Naive thymus-derived CD4-positive, alpha-beta T cell (primary cell): ENCODE results near the gene DOK4. TPM values are rescaled to one million over a fixed set of nuclear protein-coding genes. Genes with fewer than 3 reads are reported as not detected.
"Not testable (repeated sequence)": the region's sequence is repeated elsewhere in the genome, so short reads cannot be mapped to it uniquely, and the experiment has no call there.

Experiments used
- ATAC-seq: fragments of 150-1000 bp; cut with Tn5 transposase; 2 replicates; pipeline ENCODE4 v1.10.0; 2021; ENCODE audit warnings: mild to moderate bottlenecking, moderate library complexity
- CTCF ChIA-PET: fragments of 350-600 bp; sonication (Branson Sonifier 250); formaldehyde crosslinking; loops from one replicate; lab custom pipeline; 2021; ENCODE audit warnings: antibody characterized with exemption; lab: Charles Lee
- POLR2A ChIA-PET: fragments of 350-600 bp; sonication (Branson Sonifier 250); formaldehyde crosslinking; loops from one replicate; lab custom pipeline; 2021; ENCODE audit warnings: antibody characterized with exemption, inconsistent platforms; lab: Charles Lee
- DNase-seq, 9 donors: peaks; one replicate each; pipeline versions ENCODE4 v3.0.0 to v3.0.0-alpha.2; 2020 to 2022; ENCODE audit warnings: mixed read lengths in 1 of 9
- H3K27ac ChIP-seq: one replicate; pipeline ENCODE4 v1.7.0; 2013; ENCODE audit warnings: mild to moderate bottlenecking, low read depth, low read length, moderate library complexity
- H3K27me3 ChIP-seq, 2 donors: one replicate each; pipeline ENCODE4 v1.7.0; 2013; ENCODE audit warnings: low read length in 2 of 2, mild to moderate bottlenecking in 2 of 2, moderate library complexity in 2 of 2; ENCODE audit not compliant: control insufficient read depth in 2 of 2, insufficient read depth in 2 of 2
- H3K36me3 ChIP-seq, 3 experiments: 1 replicate in 2 of 3; 2 replicates in 1 of 3; pipeline ENCODE4 v1.7.0; 2013; ENCODE audit warnings: low read length in 3 of 3, mild to moderate bottlenecking in 3 of 3, moderate library complexity in 1 of 3; ENCODE audit not compliant: insufficient read depth in 3 of 3, control insufficient read depth in 2 of 3
- H3K4me1 ChIP-seq, 2 donors: one replicate each; pipeline ENCODE4 v1.7.0; 2013; ENCODE audit warnings: low read length in 2 of 2, mild to moderate bottlenecking in 2 of 2, moderate library complexity in 1 of 2; ENCODE audit not compliant: control insufficient read depth in 2 of 2, insufficient read depth in 2 of 2
- H3K4me3 ChIP-seq: 2 replicates; pipeline ENCODE4 v1.7.0; 2013; ENCODE audit warnings: mild to moderate bottlenecking, low read length
- H3K9me3 ChIP-seq, 3 experiments: 1 replicate in 2 of 3; 2 replicates in 1 of 3; pipeline ENCODE4 v1.7.0; 2013; ENCODE audit warnings: low read length in 3 of 3; ENCODE audit not compliant: control insufficient read depth in 2 of 3
- H3K27ac Mint-ChIP-seq, 9 donors: one replicate each; pipeline ENCODE4 v1.8.0; 2020 to 2022; ENCODE audit warnings: mixed read lengths in 9 of 9, mild to moderate bottlenecking in 8 of 9, moderate library complexity in 5 of 9, inconsistent platforms in 2 of 9
- H3K27me3 Mint-ChIP-seq, 5 donors: one replicate each; pipeline ENCODE4 v1.8.0; 2021 to 2022; ENCODE audit warnings: mixed read lengths in 5 of 5, mild to moderate bottlenecking in 1 of 5
- H3K36me3 Mint-ChIP-seq, 5 donors: one replicate each; pipeline ENCODE4 v1.8.0; 2020 to 2022; ENCODE audit warnings: mixed read lengths in 5 of 5, mild to moderate bottlenecking in 3 of 5, inconsistent platforms in 1 of 5
- H3K4me1 Mint-ChIP-seq, 7 donors: one replicate each; pipeline ENCODE4 v1.8.0; 2020 to 2022; ENCODE audit warnings: mixed read lengths in 7 of 7, mild to moderate bottlenecking in 3 of 7, inconsistent platforms in 1 of 7
- H3K4me3 Mint-ChIP-seq, 10 donors: one replicate each; pipeline ENCODE4 v1.8.0; 2020 to 2022; ENCODE audit warnings: mild to moderate bottlenecking in 10 of 10, mixed read lengths in 10 of 10, moderate library complexity in 6 of 10, inconsistent platforms in 2 of 10
- H3K9me3 Mint-ChIP-seq, 11 donors: one replicate each; pipeline ENCODE4 v1.8.0; 2020 to 2022; ENCODE audit warnings: mixed read lengths in 11 of 11, mild to moderate bottlenecking in 4 of 11, inconsistent platforms in 1 of 11, moderate library complexity in 1 of 11
- intact Hi-C, 2 donors: fragments of 100-400 bp; cut with micrococcal nuclease; formaldehyde crosslinking; loops; one replicate each; pipeline ENCODE4 v1.15.1; 2023
- polyA plus RNA-seq, 2 donors: library from polyadenylated mRNA; unstranded; fragments of 300-500 nt; fragmentation: Illumina TruSeq; gene quantifications; one replicate each; pipeline ENCODE4 v1.2.3, GENCODE V29; 2021
- total RNA-seq, 6 experiments: library from RNA in 5 of 6; stranded (reverse) in 5 of 6; gene quantifications; 1 replicate in 5 of 6; 2 replicates in 1 of 6; pipeline ENCODE4 v1.2.3 and lab custom pipeline; 2021 to 2026

DOK4 gene
- total and polyA plus RNA-seq, 7 experiments from 2014 or later = 1.6 to 4.6 (median 2.9) TPM

GRCh38 chr16:57501492-57501891 is 15.2 kb upstream of the DOK4 start:
- H3K4me1 Mint-ChIP-seq = peaks cover 5 to 21% (median 16%) of the 10 kb centered on the region in 7 donors
- DNase-seq = no peak
- H3K9me3 Mint-ChIP-seq = no peaks in the 10 kb centered on the region
- Histone ChIP-seq H3K36me3 (no peaks in the 10 kb centered on the region), H3K27me3 (peaks cover 0 to 1% of the 10 kb centered on the region in 2 donors), H3K9me3 (no peaks in the 10 kb centered on the region), H3K4me1 (peaks cover 0 to 5% of the 10 kb centered on the region in 2 donors), H3K27ac (no peak overlapping the region), H3K4me3 (no peak overlapping the region)
- peak overlapping the region in 6 of 9 donors; percentile 45 to 83 (median 70) for H3K27ac Mint-ChIP-seq
- ChIA-PET CTCF (interaction anchor here (2.0 kb wide), 1 partner anchor 18 kb away, joined by 9 read pairs; no protein-coding TSS in a partner anchor), POLR2A (no interaction called here)
- intact Hi-C loops = no loop called here
- ATAC-seq = no peak
- H3K27me3 Mint-ChIP-seq = peaks cover 0 to 3% (median 0%) of the 10 kb centered on the region in 5 donors
- H3K36me3 Mint-ChIP-seq = no peaks in the 10 kb centered on the region
- no peak overlapping the region for H3K4me3 Mint-ChIP-seq

GRCh38 chr16:57500578-57501111 is 14.4 kb upstream of the DOK4 start:
- Histone ChIP-seq H3K27ac (no peak overlapping the region), H3K27me3 (peaks cover 0 to 4% of the 10 kb centered on the region in 2 donors), H3K36me3 (no peaks in the 10 kb centered on the region), H3K9me3 (no peaks in the 10 kb centered on the region), H3K4me1 (peaks cover 0 to 5% of the 10 kb centered on the region in 2 donors), H3K4me3 (no peak overlapping the region)
- Mint-ChIP-seq H3K27me3 (peaks cover 0 to 5% (median 0%) of the 10 kb centered on the region in 5 donors), H3K4me3 (peak overlapping the region in 3 of 10 donors; percentile 8 to 23 (median 23)), H3K27ac (peak overlapping the region in 8 of 9 donors; percentile 21 to 83 (median 60)), H3K9me3 (no peaks in the 10 kb centered on the region), H3K4me1 (peaks cover 5 to 21% (median 16%) of the 10 kb centered on the region in 7 donors), H3K36me3 (no peaks in the 10 kb centered on the region)
- ChIA-PET CTCF (interaction anchor here (2.0 kb wide), 1 partner anchor 19 kb away, joined by 9 read pairs; no protein-coding TSS in a partner anchor), POLR2A (interaction anchor here (1.1 kb wide), 1 partner anchor 38 kb away, joined by 3 read pairs; the partner anchor contains the start of gene POLR2C)
- intact Hi-C loops = no loop called here
- ATAC-seq (no peak), DNase-seq (peak in 1 of 9 donors; percentile 18)

- DNase-seq, H3K27ac Mint-ChIP-seq: not testable (repeated sequence)
Observed at GRCh38 chr16:57499941-57500340, 13.6 kb upstream of the DOK4 start.

GRCh38 chr16:57498031-57498430 is 11.7 kb upstream of the DOK4 start:
- POLR2A ChIA-PET = no interaction called here

More at GRCh38 chr16:57499941-57500340, 13.6 kb upstream of the DOK4 start:
- H3K27me3 ChIP-seq, ATAC-seq, H3K4me3 Mint-ChIP-seq, H3K9me3 Mint-ChIP-seq, H3K36me3 ChIP-seq, intact Hi-C loops, H3K36me3 Mint-ChIP-seq, H3K27me3 Mint-ChIP-seq, H3K4me1 ChIP-seq, H3K9me3 ChIP-seq, H3K4me3 ChIP-seq, H3K27ac ChIP-seq: not testable (repeated sequence)
- ChIA-PET POLR2A (interaction anchor here (1.1 kb wide), 1 partner anchor 37 kb away, joined by 3 read pairs; the partner anchor contains the start of gene POLR2C), CTCF (interaction anchor here (2.0 kb wide), 1 partner anchor 20 kb away, joined by 9 read pairs; no protein-coding TSS in a partner anchor)
- H3K4me1 Mint-ChIP-seq = peaks cover 5 to 21% (median 16%) of the 10 kb centered on the region in 7 donors

GRCh38 chr16:57497121-57497520 is 10.8 kb upstream of the DOK4 start:
- Histone ChIP-seq H3K27ac (no peak overlapping the region), H3K4me3 (no peak overlapping the region), H3K36me3 (no peaks in the 10 kb centered on the region), H3K27me3 (peaks cover 0 to 4% of the 10 kb centered on the region in 2 donors), H3K4me1 (peaks cover 0 to 5% of the 10 kb centered on the region in 2 donors), H3K9me3 (no peaks in the 10 kb centered on the region)
- DNase-seq (no peak), ATAC-seq (no peak)
- Mint-ChIP-seq H3K4me1 (peaks cover 5 to 21% (median 16%) of the 10 kb centered on the region in 7 donors), H3K27me3 (peaks cover 0 to 16% (median 0%) of the 10 kb centered on the region in 5 donors), H3K9me3 (no peaks in the 10 kb centered on the region), H3K4me3 (no peak overlapping the region), H3K36me3 (no peaks in the 10 kb centered on the region), H3K27ac (no peak overlapping the region)
- intact Hi-C loops = no loop called here
- CTCF ChIA-PET = no interaction called here
- POLR2A ChIA-PET = no interaction called here

More at GRCh38 chr16:57498031-57498430, 11.7 kb upstream of the DOK4 start:
- Histone ChIP-seq H3K36me3 (no peaks in the 10 kb centered on the region), H3K27me3 (peaks cover 0 to 4% of the 10 kb centered on the region in 2 donors), H3K27ac (no peak overlapping the region), H3K9me3 (no peaks in the 10 kb centered on the region), H3K4me1 (peaks cover 0 to 5% of the 10 kb centered on the region in 2 donors), H3K4me3 (no peak overlapping the region)
- Mint-ChIP-seq H3K4me1 (peaks cover 5 to 21% (median 16%) of the 10 kb centered on the region in 7 donors), H3K36me3 (no peaks in the 10 kb centered on the region), H3K27me3 (peaks cover 0 to 11% (median 0%) of the 10 kb centered on the region in 5 donors), H3K9me3 (no peaks in the 10 kb centered on the region), H3K4me3 (no peak overlapping the region), H3K27ac (no peak overlapping the region)
- ATAC-seq = no peak
- intact Hi-C loops = no loop called here
- CTCF ChIA-PET = no interaction called here
- DNase-seq = no peak

- H3K4me1 Mint-ChIP-seq = no peaks in the 10 kb centered on the region
- POLR2A ChIA-PET = no interaction called here
- Histone ChIP-seq H3K27me3 (peaks cover 0 to 4% of the 10 kb centered on the region in 2 donors), H3K27ac (no peak overlapping the region), H3K4me1 (no peaks in the 10 kb centered on the region), H3K36me3 (no peaks in the 10 kb centered on the region), H3K4me3 (no peak overlapping the region), H3K9me3 (no peaks in the 10 kb centered on the region)
- DNase-seq (no peak), ATAC-seq (no peak)
- no peak overlapping the region for H3K4me3 Mint-ChIP-seq
- H3K36me3 Mint-ChIP-seq = no peaks in the 10 kb centered on the region
- H3K27me3 Mint-ChIP-seq = peaks cover 0 to 28% (median 0%) of the 10 kb centered on the region in 5 donors
- H3K27ac Mint-ChIP-seq = no peak overlapping the region
- CTCF ChIA-PET = no interaction called here
- intact Hi-C loops = no loop called here
- no peaks in the 10 kb centered on the region for H3K9me3 Mint-ChIP-seq
Observed at GRCh38 chr16:57493767-57494166, 7.5 kb upstream of the DOK4 start.
